Upper lobe of left lung (tissue), 6 donors: ENCODE measurements around the gene ERMAP. TPM values are rescaled to one million over a fixed set of nuclear protein-coding genes. Genes with fewer than 3 reads are reported as not detected.

ENCODE experiments used
- ATAC-seq, 2 donors: fragments of 200-7000 bp; cut with Tn5 transposase; one replicate each; pipeline ENCODE4 v1.9.1; 2022; ENCODE audit warnings: mild to moderate bottlenecking in 2 of 2, moderate library complexity in 2 of 2; ENCODE audit not compliant: low FRiP score in 2 of 2
- DNase-seq, 2 donors: peaks; one replicate each; pipeline ENCODE4 v3.0.0-alpha.2; 2019 to 2020
- H3K27ac ChIP-seq, 4 donors: fragments of 200-600 bp; sonication (generic); one replicate each; pipeline ENCODE4 v1.5.1; 2016 to 2019
- H3K27me3 ChIP-seq, 4 donors: fragments of 200-600 bp; sonication (generic); one replicate each; pipeline ENCODE4 v1.5.1; 2017 to 2019
- H3K36me3 ChIP-seq, 4 donors: fragments of 200-600 bp; sonication (generic); one replicate each; pipeline ENCODE4 v1.5.1; 2016 to 2019
- H3K4me1 ChIP-seq, 4 donors: fragments of 200-600 bp; sonication (generic); one replicate each; pipeline ENCODE4 v1.5.1; 2018 to 2019
- H3K4me3 ChIP-seq, 4 donors: fragments of 200-600 bp; sonication (generic); one replicate each; pipeline ENCODE4 v1.5.1; 2017 to 2019; ENCODE audit warnings: mild to moderate bottlenecking in 2 of 4, moderate library complexity in 1 of 4
- H3K9me3 ChIP-seq, 4 donors: fragments of 200-600 bp; sonication (generic); one replicate each; pipeline ENCODE4 v1.5.1; 2018 to 2019
- CTCF ChIP-seq, 6 experiments: fragments of 450-650 bp in 4 of 6; fragments of 200-600 bp in 2 of 6; sonication (generic) in 2 of 6; IDR thresholded peaks; one replicate each; pipeline ENCODE4 v1.5.1; 2016 to 2019; ENCODE audit warnings: antibody characterized with exemption in 6 of 6
- EP300 ChIP-seq, 4 donors: sonication (generic); formaldehyde crosslinking; IDR thresholded peaks; one replicate each; pipeline ENCODE4 v1.5.1; 2017; ENCODE audit warnings: antibody characterized with exemption in 4 of 4, control low read depth in 2 of 4
- POLR2A ChIP-seq, 4 donors: fragments of 450-650 bp; IDR thresholded peaks; one replicate each; pipeline ENCODE4 v1.5.1; 2016 to 2017; ENCODE audit warnings: antibody characterized with exemption in 4 of 4, mild to moderate bottlenecking in 2 of 4
- POLR2AphosphoS5 ChIP-seq, 2 donors: sonication (generic); formaldehyde crosslinking; IDR thresholded peaks; one replicate each; pipeline ENCODE4 v1.5.1; 2017; ENCODE audit warnings: antibody characterized with exemption in 2 of 2
- WGBS, 2 donors: methylation state at CpG; one replicate each; pipeline ENCODE4 v1.1.5; 2017 to 2018; 5-methylcytosine and 5-hydroxymethylcytosine counted together
- total RNA-seq, 6 donors: library from RNA; depleted of rRNA in 4 of 6; stranded (reverse); fragments of >200 nt in 4 of 6; gene quantifications; one replicate each; pipeline versions ENCODE4 v1.1.0 to v1.2.1, GENCODE V29; 2016 to 2021
- donor health status: DM: no; HTN: no; CAD: no; lungs with moderate emphysema.
- donor health status: DM: no; HTN: yes; CAD: no; lungs with severe emphysema.

Gene ERMAP
- total RNA-seq, 6 donors from 2014 or later, result 11.6 to 41.9 (median 14.9) TPM

- Histone ChIP-seq H3K36me3 (peaks cover 10 to 27% (median 15%) of the 10 kb centered on the region in 4 donors), H3K27ac (no peak overlapping the region), H3K4me3 (peak overlapping the region in 1 of 4 donors; percentile 90), H3K9me3 (no peaks in the 10 kb centered on the region), H3K4me1 (peaks cover 13 to 24% (median 16%) of the 10 kb centered on the region in 4 donors), H3K27me3 (no peaks in the 10 kb centered on the region)
- DNase-seq (no peak), ATAC-seq (no peak)
- WGBS, 2 donors, result 72 to 81% methylated on average over 6 of the region's 6 CpGs
- no peak for TF ChIP-seq CTCF (IDR thresholded peaks at IDR 0.05)
- no peak for TF ChIP-seq POLR2AphosphoS5 (IDR thresholded peaks at IDR 0.05)
- TF ChIP-seq POLR2A (IDR thresholded peaks at IDR 0.05), result no peak
- no peak for TF ChIP-seq EP300 (IDR thresholded peaks at IDR 0.05)
These were observed 31.0 kb downstream of the ERMAP start for GRCh38 chr1:42847721-42848460.

GRCh38 chr1:42848823-42849537 is 32.1 kb downstream of the ERMAP start:
- Histone ChIP-seq H3K9me3 (no peaks in the 10 kb centered on the region), H3K4me3 (no peak overlapping the region), H3K27me3 (no peaks in the 10 kb centered on the region), H3K4me1 (peaks cover 13 to 24% (median 16%) of the 10 kb centered on the region in 4 donors), H3K27ac (no peak overlapping the region), H3K36me3 (peaks cover 10 to 22% (median 13%) of the 10 kb centered on the region in 4 donors)
- 88 to 99% methylated on average over 2 of the region's 2 CpGs for WGBS, 2 donors
- no peak for DNase-seq
- no peak for ATAC-seq
- TF ChIP-seq CTCF (IDR thresholded peaks at IDR 0.05) (no peak), POLR2AphosphoS5 (IDR thresholded peaks at IDR 0.05) (no peak), POLR2A (IDR thresholded peaks at IDR 0.05) (no peak), EP300 (IDR thresholded peaks at IDR 0.05) (no peak)

- H3K9me3 ChIP-seq, result no peaks in the 10 kb centered on the region
- WGBS, 2 donors, result 94% methylated on average over 5 of the region's 5 CpGs
- no peak for DNase-seq
- H3K4me1 ChIP-seq, result peaks cover 13 to 19% (median 16%) of the 10 kb centered on the region in 4 donors
- no peaks in the 10 kb centered on the region for H3K27me3 ChIP-seq
- no peak for ATAC-seq
- peaks cover 10 to 22% (median 13%) of the 10 kb centered on the region in 4 donors for H3K36me3 ChIP-seq
- H3K4me3 ChIP-seq, result no peak overlapping the region
- no peak overlapping the region for H3K27ac ChIP-seq
- TF ChIP-seq CTCF (IDR thresholded peaks at IDR 0.05) (no peak), EP300 (IDR thresholded peaks at IDR 0.05) (no peak), POLR2AphosphoS5 (IDR thresholded peaks at IDR 0.05) (no peak), POLR2A (IDR thresholded peaks at IDR 0.05) (no peak)
These were observed 33.0 kb downstream of the ERMAP start for GRCh38 chr1:42849944-42850343.

GRCh38 chr1:42851420-42851819 is 34.5 kb downstream of the ERMAP start:
- H3K27ac ChIP-seq, result no peak overlapping the region
- peaks cover 10 to 22% (median 13%) of the 10 kb centered on the region in 4 donors for H3K36me3 ChIP-seq
- H3K9me3 ChIP-seq, result no peaks in the 10 kb centered on the region
- DNase-seq (peak in 1 of 2 donors; percentile 50), ATAC-seq (no peak)
- 90 to 97% methylated on average over 8 to 15 of the region's 15 CpGs for WGBS, 2 donors
- H3K27me3 ChIP-seq, result no peaks in the 10 kb centered on the region
- H3K4me1 ChIP-seq, result peaks cover 9 to 13% (median 10%) of the 10 kb centered on the region in 4 donors
- TF ChIP-seq POLR2AphosphoS5 (IDR thresholded peaks at IDR 0.05), result no peak
- TF ChIP-seq EP300 (IDR thresholded peaks at IDR 0.05), result no peak
- TF ChIP-seq CTCF (IDR thresholded peaks at IDR 0.05), result no peak
- no peak for TF ChIP-seq POLR2A (IDR thresholded peaks at IDR 0.05)
- no peak overlapping the region for H3K4me3 ChIP-seq
